GM18508 (cell line): Measurements from ENCODE around the gene IFNG-AS1.

Experiments used
- ATAC-seq: cut with Tn5 transposase; IDR thresholded peaks from one replicate; pipeline ENCODE4 v1.9.1; 2021; ENCODE audit warnings: moderate number of reproducible peaks; ENCODE audit not compliant: insufficient read depth, unreplicated experiment

The IFNG-AS1 gene

DNA sequence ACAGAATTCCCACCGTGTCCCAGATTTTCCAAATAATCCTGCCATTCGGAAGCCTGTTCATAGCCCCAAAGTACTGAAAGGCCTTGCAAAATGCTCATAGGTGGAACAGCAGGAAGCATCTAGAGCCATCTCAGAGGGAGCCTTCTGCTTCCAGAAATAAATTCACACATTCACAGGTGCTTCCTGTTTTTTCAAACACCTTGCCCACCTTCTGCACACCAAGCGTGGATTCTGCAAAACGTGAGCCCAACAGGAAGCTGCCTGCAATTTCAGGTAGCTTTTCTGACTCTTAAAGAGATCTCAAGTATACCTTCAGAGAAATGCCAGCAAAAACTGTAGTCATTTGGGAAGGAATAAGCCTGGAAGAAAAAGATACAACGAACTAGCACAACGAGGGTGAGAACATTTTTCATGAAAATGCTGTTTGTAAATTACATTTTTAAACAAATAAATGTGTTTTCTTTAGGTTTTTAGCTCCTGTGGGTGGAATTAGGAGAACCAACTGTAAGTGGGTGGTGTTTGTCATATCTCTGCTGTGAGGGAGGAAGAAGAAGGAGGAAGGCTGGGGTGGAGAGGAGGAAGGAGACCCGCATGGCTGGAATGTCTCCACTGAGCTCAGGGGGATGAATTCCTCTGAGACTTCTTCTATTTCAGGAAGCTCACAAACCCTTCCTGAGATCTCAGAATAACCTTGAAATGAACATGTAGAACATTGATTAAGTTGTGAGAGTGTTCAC is at the start of gene IFNG-AS1:
TSS of gene IFNG-AS1 (plus strand) at position 264 of the 737 bp plus-strand sequence.
- ATAC-seq = no peak

DNA sequence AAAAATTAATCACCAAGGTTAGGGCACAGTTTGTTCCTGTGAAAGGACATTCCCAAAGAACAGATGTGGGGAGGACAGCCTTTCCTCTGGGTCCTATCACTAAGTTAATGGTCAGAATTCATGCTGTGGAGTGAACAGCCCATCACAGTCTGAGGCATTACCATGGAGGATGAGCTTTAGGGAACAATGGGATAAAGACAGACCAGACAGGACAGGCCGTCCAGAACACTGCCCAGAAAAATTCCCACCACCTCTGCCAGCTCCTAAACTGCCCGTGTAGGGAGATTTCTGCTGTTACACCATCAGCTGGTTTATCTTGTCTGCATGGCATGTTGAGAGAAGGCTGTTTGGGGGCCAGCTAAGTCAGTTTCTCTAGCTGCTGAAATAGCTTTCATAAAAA is 49.6 kb upstream of the IFNG-AS1 start:
- ATAC-seq = no peak

DNA sequence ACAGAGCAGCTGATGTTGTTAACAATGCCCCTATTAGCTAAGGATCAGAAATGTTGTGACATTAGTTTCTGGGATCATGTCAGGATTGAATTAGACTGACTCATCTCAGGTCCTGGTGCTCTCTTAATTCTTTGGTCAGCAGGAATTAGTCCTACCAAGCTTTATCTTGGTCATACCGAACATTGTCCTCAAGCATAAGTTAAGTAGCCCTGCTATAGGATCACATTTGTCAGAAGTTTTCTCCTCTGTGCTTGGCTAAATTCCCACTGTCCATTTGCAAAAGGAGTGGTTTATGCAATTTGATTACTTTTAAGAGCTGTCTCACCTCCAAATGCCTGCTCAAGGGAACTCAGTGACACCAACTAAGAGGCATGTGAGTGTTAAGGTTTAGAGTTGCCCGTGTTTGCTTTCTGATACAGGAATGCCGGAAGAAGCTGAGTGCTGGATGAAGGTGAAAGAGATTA is 48.4 kb upstream of the IFNG-AS1 start:
- ATAC-seq = no peak

DNA sequence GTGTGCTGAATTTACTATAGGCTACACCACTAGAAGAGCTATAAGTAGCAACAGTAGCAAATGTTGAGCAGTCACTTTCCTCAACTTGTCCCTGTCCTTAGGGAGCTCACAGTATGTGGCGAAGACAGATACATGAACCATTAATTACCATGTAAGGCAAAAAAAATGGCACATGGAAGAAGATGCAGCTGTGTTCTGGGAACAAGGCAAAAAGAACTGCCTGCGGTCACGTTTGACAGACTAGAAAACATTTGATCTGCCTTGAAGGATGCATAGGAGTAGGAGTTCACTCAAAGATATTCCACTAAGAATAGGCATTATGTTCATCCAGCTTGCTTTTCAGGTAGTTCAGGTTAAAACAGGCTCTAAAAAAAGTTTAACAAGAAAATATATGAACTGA is 46.5 kb upstream of the IFNG-AS1 start:
- no peak for ATAC-seq

DNA sequence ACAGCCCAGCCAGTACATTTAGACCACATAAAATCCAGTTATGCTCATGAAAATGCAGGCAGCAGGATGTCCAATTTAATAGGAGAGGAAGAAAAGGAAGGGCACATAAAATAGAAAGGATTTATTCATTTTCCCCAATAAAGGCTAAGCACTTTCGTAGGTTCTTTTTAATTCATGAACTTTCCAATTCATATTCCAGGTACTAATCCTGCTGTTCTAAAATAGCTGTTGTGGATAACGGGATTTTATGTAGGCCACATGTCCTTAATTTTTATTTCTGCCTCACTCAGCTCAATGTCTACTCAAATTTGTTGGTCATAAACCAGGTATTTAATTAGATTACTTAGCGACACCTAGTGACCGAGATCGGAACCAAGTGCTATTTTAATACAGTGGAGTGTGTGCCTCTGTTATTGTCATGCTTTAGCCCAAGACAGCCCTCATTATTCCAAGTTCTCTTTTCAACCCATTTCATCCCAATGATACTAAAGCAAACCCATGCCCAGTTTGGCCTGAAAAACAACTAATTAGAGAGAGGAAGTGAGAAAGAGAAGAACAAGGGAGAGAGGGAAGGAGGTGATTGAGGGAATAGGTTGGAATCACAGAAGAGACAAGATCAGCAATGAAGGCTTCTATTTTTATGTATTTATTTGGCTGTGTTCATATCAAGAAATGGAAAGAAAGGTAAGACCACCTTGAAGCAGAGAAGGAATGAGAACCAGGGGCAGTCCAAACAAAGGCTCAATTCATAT is 45.9 kb upstream of the IFNG-AS1 start:
- peak; percentile 74 for ATAC-seq

DNA sequence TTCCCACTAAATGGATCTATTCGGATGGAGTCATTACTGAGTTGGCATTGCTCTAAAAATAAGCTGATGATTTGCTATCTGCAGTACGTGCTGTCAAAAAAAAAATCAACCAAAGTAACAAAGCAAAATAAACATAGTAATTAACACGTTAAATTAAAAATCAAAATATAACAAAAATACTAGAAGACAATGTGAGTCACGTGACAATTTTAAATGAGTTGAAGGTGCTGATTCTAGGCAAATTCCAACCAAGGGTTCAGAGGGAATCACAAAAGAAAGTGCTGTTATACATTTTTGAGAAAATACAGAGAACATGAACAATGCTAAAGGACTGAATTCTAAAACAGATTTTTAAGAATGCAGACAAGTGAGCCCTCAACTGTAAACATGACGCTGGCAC is 45.2 kb upstream of the IFNG-AS1 start:
- no peak for ATAC-seq

DNA sequence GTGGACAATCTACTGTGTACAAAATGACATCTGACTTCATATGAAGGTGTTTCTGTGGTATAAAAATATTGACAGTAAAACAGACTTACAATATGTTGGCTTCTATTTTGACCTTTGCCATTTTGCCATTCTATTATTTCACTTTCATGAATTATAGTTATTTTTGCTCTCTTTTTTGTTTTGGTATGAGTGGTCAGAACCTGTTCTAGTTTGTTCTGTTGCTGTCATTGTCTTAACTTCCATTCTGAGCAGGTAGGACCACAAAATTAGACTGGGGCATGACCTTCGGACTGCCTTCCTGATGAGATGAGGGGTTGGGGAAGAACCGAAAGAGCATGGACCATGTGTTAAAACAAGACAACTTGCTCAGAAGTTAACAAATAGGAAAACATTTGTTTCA is 36.5 kb upstream of the IFNG-AS1 start:
- ATAC-seq = no peak

DNA sequence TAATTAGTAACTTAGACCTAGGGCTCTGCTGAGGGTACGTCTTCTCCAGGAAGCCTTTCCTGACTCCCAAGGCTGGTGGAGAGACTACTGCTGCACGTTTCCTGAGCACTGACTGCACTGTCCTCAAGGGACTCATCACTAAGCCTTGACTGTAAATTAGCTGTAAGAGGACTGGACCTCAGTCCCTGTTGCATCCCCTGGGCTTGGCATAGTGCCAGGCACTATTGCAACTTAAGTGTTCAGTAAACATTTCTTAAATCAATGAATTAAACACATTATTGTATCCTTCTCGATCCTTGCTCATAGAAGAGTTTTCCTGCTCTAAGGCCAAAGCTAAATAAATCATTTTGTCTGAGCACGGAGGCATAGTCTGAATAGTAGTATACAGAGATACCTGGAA is 31.9 kb upstream of the IFNG-AS1 start:
- no peak for ATAC-seq

DNA sequence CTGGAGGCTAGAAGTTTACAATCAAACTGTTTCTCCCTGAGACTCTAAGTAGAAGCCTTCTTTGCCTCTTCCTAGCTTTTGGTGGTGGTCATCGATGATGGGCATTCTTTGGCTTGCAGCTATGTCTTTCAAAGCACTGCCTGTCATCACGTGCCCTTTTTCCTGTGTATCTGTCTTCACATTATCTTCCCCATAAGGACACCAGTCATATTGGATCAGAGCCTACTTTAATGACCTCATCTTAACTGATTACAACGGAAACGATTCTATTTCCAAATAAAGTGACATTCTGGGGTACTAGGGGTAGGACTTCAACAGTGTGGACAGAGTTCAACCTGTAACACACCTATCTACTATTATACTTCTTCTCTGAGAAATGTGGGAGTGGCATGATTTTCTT is 31.1 kb upstream of the IFNG-AS1 start:
- ATAC-seq = no peak

DNA sequence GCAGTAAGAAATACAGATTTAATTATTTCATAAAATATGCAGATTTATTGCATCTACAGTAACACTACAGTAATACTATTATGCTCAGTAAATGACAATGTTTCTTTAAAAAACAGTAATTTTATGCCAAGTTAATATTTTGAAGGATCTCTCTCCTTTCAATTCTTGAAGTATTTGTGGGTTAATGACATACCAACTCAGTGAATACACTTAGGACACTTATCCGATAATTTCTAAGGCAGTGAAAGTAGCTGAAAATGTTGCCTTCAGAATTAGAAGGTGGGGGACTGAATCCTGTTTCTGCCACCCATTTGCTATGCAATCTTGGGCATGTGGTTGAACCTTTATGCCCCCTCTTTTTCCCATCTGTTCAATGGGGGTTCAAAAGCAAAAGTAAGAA is 24.8 kb upstream of the IFNG-AS1 start:
- no peak for ATAC-seq

DNA sequence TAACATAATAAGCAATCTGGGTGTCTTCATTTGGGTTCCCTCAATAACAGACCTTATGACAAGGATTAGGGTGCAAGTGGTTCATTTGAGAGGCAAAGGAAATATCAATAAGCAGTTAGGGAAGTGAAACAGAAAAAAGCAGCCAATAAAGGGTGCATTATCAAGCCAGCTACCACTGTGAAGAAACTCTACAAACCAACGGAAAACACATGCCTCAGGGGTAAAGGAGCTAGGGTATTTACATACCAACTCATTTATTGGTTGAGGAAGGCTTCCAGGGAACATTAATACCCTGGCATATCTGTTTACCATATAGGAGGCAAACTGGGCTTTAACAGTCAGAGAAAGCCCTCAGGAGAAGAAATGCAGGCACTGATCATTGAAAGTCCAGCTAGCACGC is 22.7 kb upstream of the IFNG-AS1 start:
- no peak for ATAC-seq

DNA sequence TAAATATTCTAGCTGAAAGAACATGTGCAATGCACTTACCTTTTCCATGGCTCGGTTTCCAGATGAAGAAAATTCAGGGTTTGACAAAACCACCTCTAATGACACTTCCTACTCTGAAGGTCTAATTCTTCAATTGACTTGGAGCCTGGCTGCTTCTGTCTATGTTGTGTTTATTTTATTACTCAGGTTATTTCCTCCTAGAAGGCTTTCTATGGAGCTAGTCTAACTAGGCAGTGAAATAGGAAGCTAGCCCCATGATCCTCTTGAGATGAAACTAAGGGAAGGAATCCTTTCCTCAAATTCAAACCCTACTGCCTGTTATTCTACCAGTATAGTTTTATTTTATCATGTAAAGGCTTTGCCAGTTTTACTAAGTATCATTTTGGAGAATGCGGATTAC is 20.9 kb upstream of the IFNG-AS1 start:
- no peak for ATAC-seq

DNA sequence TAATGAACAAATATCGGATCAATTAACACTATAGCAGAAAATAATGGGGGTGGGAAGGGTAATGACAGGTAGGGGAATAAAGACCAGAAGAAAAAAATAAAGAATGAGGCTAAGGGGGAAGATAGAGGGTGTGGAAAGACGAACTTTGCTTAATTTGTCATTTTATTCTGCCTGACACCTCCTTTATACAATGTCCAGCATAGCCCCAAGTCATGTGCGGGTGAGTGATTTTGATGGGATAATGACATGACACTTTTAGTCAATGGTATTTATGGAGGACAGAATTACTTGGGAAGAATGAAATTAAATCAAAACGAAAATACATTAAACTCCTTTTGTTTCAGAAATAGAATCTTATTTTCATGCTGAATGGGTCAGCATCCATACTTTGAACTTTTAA is 20.5 kb upstream of the IFNG-AS1 start:
- ATAC-seq = no peak

DNA sequence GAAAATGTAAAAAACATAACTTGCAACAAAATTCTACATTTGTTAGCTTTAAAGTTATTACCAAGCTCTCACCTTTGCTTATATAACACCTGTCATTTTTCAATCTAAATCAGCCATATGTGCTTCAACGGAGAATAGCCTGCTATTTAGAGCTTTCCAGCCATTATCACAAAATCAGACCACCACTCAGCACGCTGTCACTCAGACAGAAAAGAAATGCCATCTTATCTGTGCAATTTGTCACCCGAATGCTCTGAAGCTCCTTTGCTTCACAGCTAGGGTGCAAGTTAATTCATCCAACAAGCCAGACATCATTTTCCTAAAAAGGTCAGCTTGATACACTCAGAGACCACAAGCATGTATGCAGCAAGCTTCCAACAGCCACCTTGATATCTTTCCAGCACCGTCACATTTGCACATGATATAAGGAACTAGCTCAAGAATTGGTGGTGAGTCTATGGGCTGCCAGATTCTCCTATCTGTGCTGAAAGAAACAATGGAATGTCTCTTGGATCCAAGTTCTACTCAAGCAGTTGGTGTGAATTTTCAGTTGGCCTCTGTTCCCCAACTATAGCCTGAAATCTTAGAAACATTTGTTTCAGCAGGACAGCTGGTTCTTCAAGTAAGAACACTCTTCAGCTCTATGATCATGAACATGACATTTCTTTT is 20.0 kb upstream of the IFNG-AS1 start:
- ATAC-seq = no peak

DNA sequence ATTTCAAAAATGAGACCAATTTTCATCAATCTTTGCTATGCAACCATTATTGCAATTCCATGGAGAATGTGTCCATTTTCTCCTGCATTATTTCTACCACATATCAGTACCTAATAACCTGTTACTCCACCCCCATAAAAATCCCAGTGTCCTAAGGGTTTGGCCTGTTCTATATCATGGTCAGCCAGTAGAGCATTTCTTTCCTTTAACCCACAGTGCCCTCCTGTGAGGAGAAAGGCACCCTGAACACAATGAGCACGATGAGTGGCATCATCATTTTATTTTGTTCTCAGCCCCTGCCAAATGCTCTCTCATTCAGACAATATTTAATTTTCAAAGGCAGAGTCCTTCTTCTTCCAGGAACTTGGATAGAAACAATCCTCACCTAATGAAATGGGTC is 11.6 kb upstream of the IFNG-AS1 start:
- ATAC-seq = no peak

DNA sequence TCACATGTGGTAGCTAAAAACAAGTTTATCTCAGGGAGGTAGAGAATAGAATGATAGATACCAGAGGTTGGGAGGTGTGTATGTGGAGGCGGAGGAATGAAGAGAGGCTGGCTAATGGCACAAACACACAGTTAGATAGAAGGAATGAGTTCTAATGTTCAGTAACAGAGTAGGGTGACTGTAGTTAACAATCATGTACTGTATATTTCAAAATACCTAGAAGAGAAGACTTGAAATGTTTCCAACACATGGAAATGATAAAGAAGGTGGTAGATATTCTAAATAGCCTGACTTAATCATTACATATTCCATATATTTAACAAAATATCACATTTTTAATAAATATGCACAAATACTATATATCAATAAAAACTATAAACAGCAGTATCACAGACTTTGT is 8.9 kb upstream of the IFNG-AS1 start:
- no peak for ATAC-seq

DNA sequence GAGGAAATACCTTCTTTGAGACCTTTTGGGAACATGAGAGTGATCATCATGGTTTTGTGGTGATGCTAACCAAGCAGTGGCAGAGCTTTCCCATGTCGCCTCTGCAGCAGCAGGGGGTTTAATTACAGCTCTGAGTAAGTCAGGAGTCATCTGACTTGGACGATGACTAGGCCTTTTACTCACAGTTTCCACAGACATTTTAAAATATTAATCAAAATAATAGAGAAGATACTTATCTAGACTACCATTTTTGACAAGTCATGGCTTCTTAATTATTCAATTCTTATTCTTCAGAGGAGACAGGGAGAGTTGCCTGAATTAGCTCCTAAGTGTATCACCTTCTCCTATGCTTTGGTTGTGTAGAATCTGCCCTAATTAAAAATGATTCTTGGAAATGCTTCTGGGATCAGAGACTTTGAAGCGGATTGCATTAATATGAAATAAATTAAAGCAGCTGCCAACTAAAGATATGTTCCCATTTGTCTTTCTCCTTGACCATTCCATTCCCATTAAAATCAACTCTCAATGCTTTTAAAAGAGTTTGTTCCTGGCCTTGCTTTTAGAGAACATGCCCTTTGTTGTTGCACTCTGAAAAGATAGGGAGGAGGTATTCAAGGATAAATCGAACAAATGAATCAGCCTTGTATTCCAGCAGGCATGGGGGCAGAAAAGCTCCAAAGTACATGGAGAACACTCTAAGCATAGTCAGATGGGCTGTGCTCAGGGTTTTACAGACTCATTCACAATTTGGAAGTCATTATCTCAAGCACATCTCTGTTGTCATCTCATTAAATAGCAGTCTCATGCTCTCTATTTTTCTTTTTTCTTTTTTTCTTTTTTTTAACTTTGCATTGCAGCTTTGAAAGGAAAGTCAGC is 7.7 kb upstream of the IFNG-AS1 start:
- ATAC-seq = no peak

DNA sequence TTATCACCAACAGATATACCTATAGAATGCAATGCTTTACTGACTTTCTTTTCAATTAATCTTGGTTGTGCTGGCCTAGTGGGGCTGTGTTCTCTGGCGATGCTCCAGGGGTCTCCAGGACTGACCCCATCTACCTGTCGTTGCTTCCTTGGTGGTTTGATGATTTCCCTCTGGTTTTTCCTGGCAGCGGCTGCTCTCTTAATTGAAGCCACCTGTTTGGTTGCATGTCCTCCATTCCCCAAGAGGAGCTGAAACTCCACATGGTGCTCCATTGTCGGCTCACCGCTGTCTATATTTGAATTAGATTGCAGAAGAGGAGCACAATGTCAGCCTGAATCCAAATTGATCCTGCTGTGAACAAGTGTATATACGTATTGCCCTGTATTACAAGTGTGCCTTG is 7.1 kb upstream of the IFNG-AS1 start:
- no peak for ATAC-seq

DNA sequence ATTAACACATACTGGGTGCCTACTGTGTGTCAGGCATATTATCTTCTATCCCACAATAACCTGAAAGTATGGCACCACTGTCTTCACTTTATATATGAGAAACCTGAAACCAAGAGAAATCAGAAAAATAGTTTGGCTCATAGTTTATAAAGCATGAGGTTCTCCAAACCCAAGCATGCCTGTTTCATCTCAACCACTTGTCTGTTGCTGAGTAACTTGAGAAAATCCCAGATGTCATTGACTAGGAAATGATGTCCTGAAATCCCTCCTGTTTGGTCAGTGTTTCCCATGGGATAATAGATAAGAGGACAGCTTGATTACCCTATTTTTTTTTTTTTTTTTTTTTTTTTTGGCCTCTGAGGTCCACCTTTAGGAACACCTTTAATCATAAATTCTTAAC is 2.6 kb upstream of the IFNG-AS1 start:
- no peak for ATAC-seq

DNA sequence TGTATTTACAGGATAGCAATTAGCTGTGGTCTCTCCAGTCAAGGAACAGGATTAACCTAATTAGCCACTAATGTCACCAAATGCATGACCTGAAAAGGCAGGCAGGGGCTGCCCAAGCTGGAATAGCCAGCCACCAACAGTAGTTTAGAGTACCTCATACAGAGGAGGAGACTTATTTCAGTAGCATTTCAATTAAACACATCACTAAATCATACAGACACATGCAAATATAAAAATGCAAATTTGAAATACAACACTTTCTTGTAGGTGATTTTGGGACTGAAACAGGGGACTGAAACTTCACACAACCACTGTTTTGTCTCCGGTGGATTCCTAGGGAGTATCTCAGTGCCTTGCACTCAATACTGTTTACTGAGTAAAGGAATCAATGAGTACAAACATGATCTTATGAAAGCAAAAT is 636 bp upstream of the IFNG-AS1 start:
- ATAC-seq = peak; percentile 50
